ENCODE data around the gene CUBN. TPM values are rescaled to one million over a fixed set of nuclear protein-coding genes. Genes with fewer than 3 reads are reported as not detected.

Gene CUBN
- total and polyA plus RNA-seq, 8 donors, result under 0.01 to 16.3 (median 1.2) TPM

DNA sequence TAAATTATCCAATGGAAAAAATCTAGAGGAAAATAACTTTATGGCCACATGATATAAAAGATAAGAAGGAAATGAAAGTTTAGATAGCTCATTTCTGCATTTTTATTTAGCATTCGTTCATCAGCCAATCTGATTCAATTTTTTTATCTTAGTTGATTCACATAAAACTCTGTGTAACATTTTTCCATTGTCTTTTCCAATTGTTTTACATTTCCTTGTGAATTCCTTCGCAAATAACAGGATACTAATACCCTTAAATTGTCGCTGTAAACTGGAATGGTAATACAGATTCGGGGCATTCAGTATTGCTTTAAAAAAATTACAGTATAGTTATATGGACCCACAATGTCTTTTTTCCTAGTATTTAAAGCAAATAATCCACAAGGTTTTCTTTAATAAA is 136.4 kb downstream of the CUBN start:
- TF ChIP-seq EP300 (IDR thresholded peaks at IDR 0.05) (no peak), POLR2AphosphoS5 (IDR thresholded peaks at IDR 0.05) (no peak), POLR2A (IDR thresholded peaks at IDR 0.05) (no peak)
- TF ChIP-seq, protein P1, sequence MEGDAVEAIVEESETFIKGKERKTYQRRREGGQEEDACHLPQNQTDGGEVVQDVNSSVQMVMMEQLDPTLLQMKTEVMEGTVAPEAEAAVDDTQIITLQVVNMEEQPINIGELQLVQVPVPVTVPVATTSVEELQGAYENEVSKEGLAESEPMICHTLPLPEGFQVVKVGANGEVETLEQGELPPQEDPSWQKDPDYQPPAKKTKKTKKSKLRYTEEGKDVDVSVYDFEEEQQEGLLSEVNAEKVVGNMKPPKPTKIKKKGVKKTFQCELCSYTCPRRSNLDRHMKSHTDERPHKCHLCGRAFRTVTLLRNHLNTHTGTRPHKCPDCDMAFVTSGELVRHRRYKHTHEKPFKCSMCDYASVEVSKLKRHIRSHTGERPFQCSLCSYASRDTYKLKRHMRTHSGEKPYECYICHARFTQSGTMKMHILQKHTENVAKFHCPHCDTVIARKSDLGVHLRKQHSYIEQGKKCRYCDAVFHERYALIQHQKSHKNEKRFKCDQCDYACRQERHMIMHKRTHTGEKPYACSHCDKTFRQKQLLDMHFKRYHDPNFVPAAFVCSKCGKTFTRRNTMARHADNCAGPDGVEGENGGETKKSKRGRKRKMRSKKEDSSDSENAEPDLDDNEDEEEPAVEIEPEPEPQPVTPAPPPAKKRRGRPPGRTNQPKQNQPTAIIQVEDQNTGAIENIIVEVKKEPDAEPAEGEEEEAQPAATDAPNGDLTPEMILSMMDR (IDR thresholded peaks at IDR 0.05), result no peak
- no peaks in the 10 kb centered on the region for H3K9me3 ChIP-seq
- 73 to 79% (median 75%) methylated on average over 4 of the region's 4 CpGs for WGBS, 5 donors
- no peak overlapping the region for H3K4me3 ChIP-seq
- H3K4me1 ChIP-seq, result peaks cover 0 to 5% (median 2%) of the 10 kb centered on the region in 4 donors
- no peak for DNase-seq
- H3K27me3 ChIP-seq, result no peaks in the 10 kb centered on the region
- intact Hi-C loops (cut with DNase I; ENCODE audit: low total_unique reads), result no loop called here
- no peak overlapping the region for H3K27ac ChIP-seq
- H3K36me3 ChIP-seq, result no peaks in the 10 kb centered on the region

DNA sequence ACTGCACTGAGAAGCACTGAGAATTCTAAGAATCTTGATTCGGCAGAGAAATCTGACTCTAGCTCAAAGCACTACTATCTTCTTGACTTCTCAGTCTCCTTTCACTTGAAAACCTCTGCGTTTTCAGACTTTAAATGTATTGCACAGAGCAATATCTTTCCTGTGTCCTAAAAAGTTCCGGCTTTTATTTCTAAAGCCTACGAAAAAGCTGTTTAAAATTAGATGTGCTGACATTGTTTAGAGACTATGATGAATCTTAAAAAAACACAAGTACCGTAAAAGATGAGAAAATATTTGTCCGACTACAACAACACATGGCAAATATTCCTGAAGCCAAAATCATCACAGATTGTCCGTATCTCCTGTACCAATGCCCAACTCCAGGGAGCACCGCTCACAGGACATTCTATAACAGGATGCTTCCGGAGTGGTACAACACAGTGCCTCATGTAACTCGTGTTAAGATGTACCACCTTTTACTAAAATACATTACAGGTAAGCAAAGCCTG is 136.9 kb downstream of the CUBN start:
- 45 to 63% (median 58%) methylated on average over 10 of the region's 10 CpGs for WGBS, 5 donors
- no peak for DNase-seq
- Histone ChIP-seq H3K9me3 (no peaks in the 10 kb centered on the region), H3K27ac (peak overlapping the region in 2 of 5 donors; percentile 23 to 38), H3K4me3 (no peak overlapping the region), H3K4me1 (peaks cover 0 to 9% (median 4%) of the 10 kb centered on the region in 4 donors), H3K36me3 (no peaks in the 10 kb centered on the region), H3K27me3 (no peaks in the 10 kb centered on the region)
- intact Hi-C loops (cut with DNase I; ENCODE audit: low total_unique reads), result no loop called here
- TF ChIP-seq, protein P1 (IDR thresholded peaks at IDR 0.05), result no peak
- TF ChIP-seq POLR2A (IDR thresholded peaks at IDR 0.05), result no peak
- TF ChIP-seq POLR2AphosphoS5 (IDR thresholded peaks at IDR 0.05), result no peak
- no peak for TF ChIP-seq EP300 (IDR thresholded peaks at IDR 0.05)

DNA sequence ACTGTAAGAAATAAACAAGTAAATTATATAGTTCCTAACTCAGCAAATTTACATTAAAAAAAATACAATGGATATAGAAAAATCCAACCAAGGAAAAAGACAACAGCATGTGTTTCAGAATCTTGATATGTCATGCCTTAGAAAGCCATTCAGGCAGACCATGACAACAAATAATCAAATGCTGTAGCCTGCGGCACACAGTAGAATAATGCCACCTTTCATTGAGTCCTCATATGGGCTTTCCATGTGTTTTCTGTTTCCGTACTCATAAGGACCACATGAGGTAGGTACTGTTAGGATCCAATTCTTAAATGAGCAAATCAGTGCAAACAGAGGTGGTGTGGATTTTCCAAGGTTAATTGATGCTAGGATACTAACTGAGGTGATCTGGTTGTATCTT is 138.6 kb downstream of the CUBN start:
- DNase-seq, result no peak
- H3K4me3 ChIP-seq, result no peak overlapping the region
- TF ChIP-seq POLR2AphosphoS5 (IDR thresholded peaks at IDR 0.05), result no peak
- H3K4me1 ChIP-seq, result peaks cover 3 to 23% (median 13%) of the 10 kb centered on the region in 4 donors
- intact Hi-C loops (cut with DNase I; ENCODE audit: low total_unique reads), result no loop called here
- 92 to 98% (median 96%) methylated on average over 2 of the region's 2 CpGs for WGBS, 5 donors
- H3K36me3 ChIP-seq, result no peaks in the 10 kb centered on the region
- no peaks in the 10 kb centered on the region for H3K27me3 ChIP-seq
- no peak overlapping the region for H3K27ac ChIP-seq
- no peaks in the 10 kb centered on the region for H3K9me3 ChIP-seq

DNA sequence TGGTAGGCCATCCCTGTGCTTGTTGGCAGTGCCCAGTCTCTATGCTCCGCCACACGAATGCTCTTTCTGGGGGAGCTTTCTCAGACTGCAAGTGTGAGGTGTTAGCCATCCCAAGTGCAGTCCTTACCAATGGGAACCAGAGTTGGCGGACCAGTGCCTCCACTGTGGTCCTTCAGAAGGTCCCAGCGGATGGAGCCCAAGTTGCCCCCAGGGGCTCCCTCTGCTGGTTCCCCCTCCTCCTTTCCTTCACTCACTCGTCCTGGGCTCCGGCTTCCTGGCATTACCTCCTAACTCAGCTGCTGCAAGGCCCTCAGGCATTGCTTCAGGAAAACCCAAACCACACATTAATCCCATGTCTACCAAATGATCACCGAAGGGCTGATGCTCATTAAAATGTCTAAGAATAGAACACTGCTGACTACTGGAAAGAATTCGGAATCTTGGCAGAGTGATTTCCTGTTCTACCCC is 139.8 kb downstream of the CUBN start:
- Histone ChIP-seq H3K9me3 (no peaks in the 10 kb centered on the region), H3K27me3 (no peaks in the 10 kb centered on the region), H3K4me3 (no peak overlapping the region), H3K36me3 (no peaks in the 10 kb centered on the region), H3K4me1 (peaks cover 3 to 22% (median 13%) of the 10 kb centered on the region in 4 donors), H3K27ac (no peak overlapping the region)
- 87 to 93% (median 92%) methylated on average over 7 to 8 of the region's 8 CpGs for WGBS, 5 donors
- no peak for DNase-seq
- intact Hi-C loops (cut with DNase I; ENCODE audit: low total_unique reads), result no loop called here
- no peak for TF ChIP-seq POLR2A (IDR thresholded peaks at IDR 0.05)
- no peak for TF ChIP-seq POLR2AphosphoS5 (IDR thresholded peaks at IDR 0.05)
- TF ChIP-seq EP300 (IDR thresholded peaks at IDR 0.05), result no peak
- TF ChIP-seq, protein P1 (IDR thresholded peaks at IDR 0.05), result no peak

DNA sequence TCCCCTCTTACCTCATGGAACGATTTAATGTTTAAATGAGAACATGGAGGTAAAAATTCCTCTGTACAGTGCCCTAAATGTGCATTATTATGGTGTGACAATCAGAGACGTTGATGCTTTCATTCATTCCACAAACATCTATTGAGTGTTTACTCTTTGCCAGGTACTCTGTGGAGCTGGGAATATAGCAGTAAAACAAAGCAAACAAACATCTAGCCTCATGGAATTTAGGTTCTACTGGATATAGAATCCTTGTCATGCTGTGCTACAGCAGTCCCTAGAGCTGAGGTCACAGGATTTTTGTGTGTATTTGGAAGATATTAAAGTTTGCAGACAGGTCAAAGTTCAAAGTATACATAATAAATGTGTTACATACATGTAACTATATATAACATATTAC is 140.7 kb downstream of the CUBN start:
- peaks cover 3 to 22% (median 13%) of the 10 kb centered on the region in 4 donors for H3K4me1 ChIP-seq
- intact Hi-C loops (cut with DNase I; ENCODE audit: low total_unique reads), result no loop called here
- WGBS, 5 donors, result 81 to 90% (median 84%) methylated on average over 2 of the region's 2 CpGs
- no peak overlapping the region for H3K27ac ChIP-seq
- TF ChIP-seq POLR2A (IDR thresholded peaks at IDR 0.05) (no peak), POLR2AphosphoS5 (IDR thresholded peaks at IDR 0.05) (no peak), EP300 (IDR thresholded peaks at IDR 0.05) (no peak)
- TF ChIP-seq, protein P1 (IDR thresholded peaks at IDR 0.05), result no peak
- H3K27me3 ChIP-seq, result no peaks in the 10 kb centered on the region
- H3K4me3 ChIP-seq, result no peak overlapping the region
- no peaks in the 10 kb centered on the region for H3K36me3 ChIP-seq
- no peaks in the 10 kb centered on the region for H3K9me3 ChIP-seq
- DNase-seq, result no peak
